ENCODE results near the gene CREBBP. TPM values are rescaled to one million over a fixed set of nuclear protein-coding genes. Genes with fewer than 3 reads are reported as not detected.

CREBBP gene
- total and polyA plus RNA-seq, 9 donors, result 35.6 to 94.5 (median 78.3) TPM

GRCh38 chr16:3884398-3884797 lies 3.9 kb upstream of the CREBBP start:
- H3K4me3 ChIP-seq, result no peak overlapping the region
- WGBS, 3 donors, result 67 to 80% (median 74%) methylated on average over 6 of the region's 6 CpGs
- intact Hi-C loops (cut with DNase I), result loop anchor here in 2 of 4 donors (5.0 to 10.0 kb wide), 2 partner anchors 190 to 197 kb away; no protein-coding TSS in a partner anchor

GRCh38 chr16:3882531-3882930 lies 2.0 kb upstream of the CREBBP start:
- Histone ChIP-seq H3K4me3 (no peak overlapping the region), H3K27ac (no peak overlapping the region), H3K9me3 (no peaks in the 10 kb centered on the region), H3K36me3 (no peaks in the 10 kb centered on the region), H3K27me3 (no peaks in the 10 kb centered on the region), H3K4me1 (ENCODE audit: insufficient read depth) (peaks cover 2% of the 10 kb centered on the region)
- intact Hi-C loops (cut with DNase I), result loop anchor here in 2 of 4 donors (5.0 to 10.0 kb wide), 2 partner anchors 188 to 195 kb away; no protein-coding TSS in a partner anchor
- 80 to 90% (median 84%) methylated on average over 3 of the region's 3 CpGs for WGBS, 3 donors
- TF ChIP-seq CTCF (IDR thresholded peaks at IDR 0.05) (no peak), POLR2A (IDR thresholded peaks at IDR 0.05) (no peak), EP300 (IDR thresholded peaks at IDR 0.05) (no peak)
- DNase-seq, result no peak

More at GRCh38 chr16:3884398-3884797, 3.9 kb upstream of the CREBBP start:
- no peaks in the 10 kb centered on the region for H3K27me3 ChIP-seq
- no peaks in the 10 kb centered on the region for H3K36me3 ChIP-seq
- H3K9me3 ChIP-seq, result no peaks in the 10 kb centered on the region
- TF ChIP-seq POLR2A (IDR thresholded peaks at IDR 0.05), result no peak
- no peak for TF ChIP-seq EP300 (IDR thresholded peaks at IDR 0.05)
- DNase-seq, result no peak
- no peak overlapping the region for H3K27ac ChIP-seq
- no peaks in the 10 kb centered on the region for H3K4me1 ChIP-seq (ENCODE audit: insufficient read depth)

- 65 to 69% (median 67%) methylated on average over 29 to 30 of the region's 30 CpGs for WGBS, 3 donors
- Histone ChIP-seq H3K4me1 (ENCODE audit: insufficient read depth) (peaks cover 10% of the 10 kb centered on the region), H3K27me3 (no peaks in the 10 kb centered on the region), H3K27ac (no peak overlapping the region), H3K4me3 (peak overlapping the region; percentile 99), H3K36me3 (no peaks in the 10 kb centered on the region), H3K9me3 (no peaks in the 10 kb centered on the region)
- intact Hi-C loops (cut with DNase I), result loop anchor here in 2 of 4 donors (5.0 to 10.0 kb wide), 2 partner anchors 187 to 194 kb away; no protein-coding TSS in a partner anchor
- TF ChIP-seq CTCF (IDR thresholded peaks at IDR 0.05) (no peak), EP300 (IDR thresholded peaks at IDR 0.05) (no peak), POLR2A (IDR thresholded peaks at IDR 0.05) (no peak)
- peak in 3 of 5 donors; percentile 36 to 53 (median 50) for DNase-seq
These were observed 1.0 kb upstream of the CREBBP start for GRCh38 chr16:3881499-3881990.

- peak; percentile 74 to 88 (median 83) for DNase-seq
- intact Hi-C loops (cut with DNase I), result loop anchor here (5.0 to 10.0 kb wide), 5 partner anchors 72 to 193 kb away; no protein-coding TSS in a partner anchor
- WGBS, 3 donors, result 0 to 2% (median 0%) methylated on average over 13 to 117 of the region's 117 CpGs
- TF ChIP-seq EP300 (IDR thresholded peaks at IDR 0.05) (no peak), POLR2A (IDR thresholded peaks at IDR 0.05) (no peak), CTCF (IDR thresholded peaks at IDR 0.05) (no peak)
- peak overlapping the region; percentile 99 for H3K4me3 ChIP-seq
- H3K4me1 ChIP-seq (ENCODE audit: insufficient read depth), result peaks cover 17% of the 10 kb centered on the region
- no peaks in the 10 kb centered on the region for H3K9me3 ChIP-seq
- H3K27ac ChIP-seq, result peak overlapping the region; percentile 88 to 94
- no peaks in the 10 kb centered on the region for H3K36me3 ChIP-seq
- H3K27me3 ChIP-seq, result no peaks in the 10 kb centered on the region
These were observed 487 bp downstream of the CREBBP start for GRCh38 chr16:3879887-3880564.
